Measurements from ENCODE around the gene DPP6.

- TF ChIP-seq, protein P1, sequence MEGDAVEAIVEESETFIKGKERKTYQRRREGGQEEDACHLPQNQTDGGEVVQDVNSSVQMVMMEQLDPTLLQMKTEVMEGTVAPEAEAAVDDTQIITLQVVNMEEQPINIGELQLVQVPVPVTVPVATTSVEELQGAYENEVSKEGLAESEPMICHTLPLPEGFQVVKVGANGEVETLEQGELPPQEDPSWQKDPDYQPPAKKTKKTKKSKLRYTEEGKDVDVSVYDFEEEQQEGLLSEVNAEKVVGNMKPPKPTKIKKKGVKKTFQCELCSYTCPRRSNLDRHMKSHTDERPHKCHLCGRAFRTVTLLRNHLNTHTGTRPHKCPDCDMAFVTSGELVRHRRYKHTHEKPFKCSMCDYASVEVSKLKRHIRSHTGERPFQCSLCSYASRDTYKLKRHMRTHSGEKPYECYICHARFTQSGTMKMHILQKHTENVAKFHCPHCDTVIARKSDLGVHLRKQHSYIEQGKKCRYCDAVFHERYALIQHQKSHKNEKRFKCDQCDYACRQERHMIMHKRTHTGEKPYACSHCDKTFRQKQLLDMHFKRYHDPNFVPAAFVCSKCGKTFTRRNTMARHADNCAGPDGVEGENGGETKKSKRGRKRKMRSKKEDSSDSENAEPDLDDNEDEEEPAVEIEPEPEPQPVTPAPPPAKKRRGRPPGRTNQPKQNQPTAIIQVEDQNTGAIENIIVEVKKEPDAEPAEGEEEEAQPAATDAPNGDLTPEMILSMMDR (IDR thresholded peaks at IDR 0.05 in 2 of 3, conservative IDR thresholded peaks at IDR 0.05 in 1 of 3; ENCODE audit: insufficient read depth in 2 of 3, low read depth in 1 of 3, low read length in 3 of 3), result no peak
- no peak for TF ChIP-seq TAF1 (IDR thresholded peaks at IDR 0.05; ENCODE audit: control insufficient read depth, extremely low read depth, insufficient read depth, low read length, severe bottlenecking)
- TF ChIP-seq, protein P2, sequence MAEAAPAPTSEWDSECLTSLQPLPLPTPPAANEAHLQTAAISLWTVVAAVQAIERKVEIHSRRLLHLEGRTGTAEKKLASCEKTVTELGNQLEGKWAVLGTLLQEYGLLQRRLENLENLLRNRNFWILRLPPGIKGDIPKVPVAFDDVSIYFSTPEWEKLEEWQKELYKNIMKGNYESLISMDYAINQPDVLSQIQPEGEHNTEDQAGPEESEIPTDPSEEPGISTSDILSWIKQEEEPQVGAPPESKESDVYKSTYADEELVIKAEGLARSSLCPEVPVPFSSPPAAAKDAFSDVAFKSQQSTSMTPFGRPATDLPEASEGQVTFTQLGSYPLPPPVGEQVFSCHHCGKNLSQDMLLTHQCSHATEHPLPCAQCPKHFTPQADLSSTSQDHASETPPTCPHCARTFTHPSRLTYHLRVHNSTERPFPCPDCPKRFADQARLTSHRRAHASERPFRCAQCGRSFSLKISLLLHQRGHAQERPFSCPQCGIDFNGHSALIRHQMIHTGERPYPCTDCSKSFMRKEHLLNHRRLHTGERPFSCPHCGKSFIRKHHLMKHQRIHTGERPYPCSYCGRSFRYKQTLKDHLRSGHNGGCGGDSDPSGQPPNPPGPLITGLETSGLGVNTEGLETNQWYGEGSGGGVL (CRISPR knock-in tag; IDR thresholded peaks at IDR 0.05), result no peak
- TF ChIP-seq, protein P3, sequence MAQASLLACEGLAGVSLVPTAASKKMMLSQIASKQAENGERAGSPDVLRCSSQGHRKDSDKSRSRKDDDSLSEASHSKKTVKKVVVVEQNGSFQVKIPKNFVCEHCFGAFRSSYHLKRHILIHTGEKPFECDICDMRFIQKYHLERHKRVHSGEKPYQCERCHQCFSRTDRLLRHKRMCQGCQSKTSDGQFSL (CRISPR knock-in tag; IDR thresholded peaks at IDR 0.05), result no peak
- TF ChIP-seq, protein P3 (tag; IDR thresholded peaks at IDR 0.05), result no peak
- TF ChIP-seq ETV6 (IDR thresholded peaks at IDR 0.05; ENCODE audit: borderline replicate concordance in 1 of 2, low read depth in 2 of 2, low read length in 1 of 2), result no peak
- no peak for TF ChIP-seq ETV6 (CRISPR knock-in tag; IDR thresholded peaks at IDR 0.05; ENCODE audit: borderline replicate concordance)
- TF ChIP-seq ZNF140 (CRISPR knock-in tag; IDR thresholded peaks at IDR 0.05), result no peak
- TF ChIP-seq YBX1 (IDR thresholded peaks at IDR 0.05), result no peak
- TF ChIP-seq POLR3G (IDR thresholded peaks at IDR 0.05; ENCODE audit: extremely low read depth, insufficient read length, insufficient replicate concordance), result no peak
- TF ChIP-seq POLR2AphosphoS5 (IDR thresholded peaks at IDR 0.05; ENCODE audit: control insufficient read depth, insufficient read depth, low read depth, low read length), result no peak
- no peak for TF ChIP-seq SUPT5H (IDR thresholded peaks at IDR 0.05)
- no peak for TF ChIP-seq DACH1 (IDR thresholded peaks at IDR 0.05; ENCODE audit: partially characterized antibody)
- TF ChIP-seq ZNF263 (CRISPR knock-in tag; IDR thresholded peaks at IDR 0.05; ENCODE audit: borderline replicate concordance), result no peak
- no peak for TF ChIP-seq ETS2 (tag; IDR thresholded peaks at IDR 0.05; ENCODE audit: borderline replicate concordance, poor library complexity, severe bottlenecking)
Observed at GRCh38 chr7:154167807-154168206, 115.6 kb downstream of the DPP6 start.
